ENCODE data around the gene SLC4A1. TPM values are rescaled to one million over a fixed set of nuclear protein-coding genes. Genes with fewer than 3 reads are reported as not detected.

The SLC4A1 gene
- total and polyA plus RNA-seq, 8 donors, result 8.3 TPM; not detected in 7

GRCh38 chr17:44253006-44253405 is 14.9 kb downstream of the SLC4A1 start:
- Histone ChIP-seq H3K27ac (no peak overlapping the region), H3K4me3 (no peak overlapping the region), H3K27me3 (peaks cover 0 to 8% (median 0%) of the 10 kb centered on the region in 3 donors), H3K9me3 (no peaks in the 10 kb centered on the region), H3K4me1 (peaks cover 0 to 4% (median 1%) of the 10 kb centered on the region in 4 donors), H3K36me3 (no peaks in the 10 kb centered on the region)
- WGBS, 5 donors, result 66 to 76% (median 70%) methylated on average over 13 to 14 of the region's 14 CpGs
- intact Hi-C loops (cut with DNase I; ENCODE audit: low total_unique reads), result no loop called here
- TF ChIP-seq POLR2AphosphoS5 (IDR thresholded peaks at IDR 0.05) (no peak), EP300 (IDR thresholded peaks at IDR 0.05) (no peak), CTCF (IDR thresholded peaks at IDR 0.05) (no peak), POLR2A (IDR thresholded peaks at IDR 0.05) (no peak)
- DNase-seq, result no peak

- peaks cover 16 to 23% (median 19%) of the 10 kb centered on the region in 4 donors for H3K4me1 ChIP-seq
- no peak overlapping the region for H3K4me3 ChIP-seq
- intact Hi-C loops (cut with DNase I; ENCODE audit: low total_unique reads), result no loop called here
- peaks cover 0 to 8% (median 0%) of the 10 kb centered on the region in 3 donors for H3K27me3 ChIP-seq
- H3K9me3 ChIP-seq, result no peaks in the 10 kb centered on the region
- no peaks in the 10 kb centered on the region for H3K36me3 ChIP-seq
- no peak for TF ChIP-seq POLR2A (IDR thresholded peaks at IDR 0.05)
- no peak for TF ChIP-seq POLR2AphosphoS5 (IDR thresholded peaks at IDR 0.05)
- no peak for TF ChIP-seq CTCF (IDR thresholded peaks at IDR 0.05)
- no peak for TF ChIP-seq EP300 (IDR thresholded peaks at IDR 0.05)
- no peak overlapping the region for H3K27ac ChIP-seq
- no peak for DNase-seq
- 90 to 95% (median 93%) methylated on average over 17 of the region's 17 CpGs for WGBS, 5 donors
Observed at GRCh38 chr17:44251062-44251461, 16.9 kb downstream of the SLC4A1 start.

GRCh38 chr17:44249501-44250246 is 18.3 kb downstream of the SLC4A1 start:
- TF ChIP-seq POLR2AphosphoS5 (IDR thresholded peaks at IDR 0.05) (no peak), POLR2A (IDR thresholded peaks at IDR 0.05) (no peak), CTCF (IDR thresholded peaks at IDR 0.05) (no peak), EP300 (IDR thresholded peaks at IDR 0.05) (no peak)
- no peaks in the 10 kb centered on the region for H3K27me3 ChIP-seq
- no peaks in the 10 kb centered on the region for H3K36me3 ChIP-seq
- H3K27ac ChIP-seq, result no peak overlapping the region
- intact Hi-C loops (cut with DNase I; ENCODE audit: low total_unique reads), result no loop called here
- peaks cover 23 to 25% (median 24%) of the 10 kb centered on the region in 4 donors for H3K4me1 ChIP-seq
- no peak overlapping the region for H3K4me3 ChIP-seq
- WGBS, 5 donors, result 87 to 90% (median 87%) methylated on average over 9 of the region's 9 CpGs
- DNase-seq, result no peak
- H3K9me3 ChIP-seq, result no peaks in the 10 kb centered on the region

- Histone ChIP-seq H3K4me3 (no peak overlapping the region), H3K4me1 (peaks cover 23 to 25% (median 24%) of the 10 kb centered on the region in 4 donors), H3K36me3 (no peaks in the 10 kb centered on the region), H3K9me3 (no peaks in the 10 kb centered on the region), H3K27ac (no peak overlapping the region), H3K27me3 (no peaks in the 10 kb centered on the region)
- intact Hi-C loops (cut with DNase I; ENCODE audit: low total_unique reads), result no loop called here
- no peak for DNase-seq
- 85 to 91% (median 87%) methylated on average over 7 to 10 of the region's 10 CpGs for WGBS, 5 donors
- TF ChIP-seq CTCF (IDR thresholded peaks at IDR 0.05), result no peak
- no peak for TF ChIP-seq EP300 (IDR thresholded peaks at IDR 0.05)
- TF ChIP-seq POLR2A (IDR thresholded peaks at IDR 0.05), result no peak
- no peak for TF ChIP-seq POLR2AphosphoS5 (IDR thresholded peaks at IDR 0.05)
Observed at GRCh38 chr17:44247876-44248736, 19.8 kb downstream of the SLC4A1 start.
